GDM1 (cell line): ENCODE data around the gene SLC46A2.
A peak's percentile ranks its signal among the peaks of the same experiment; 100 is the strongest.

Source experiments
- DNase-seq: peaks from one replicate; lab custom pipeline; 2025; lab: John Stamatoyannopoulos, UW

The SLC46A2 gene

GRCh38 chr9:112890106-112891081 lies at the start of gene SLC46A2:
Gene SLC46A2, minus strand, starts transcription at chr9:112890876. Its CDS starts 195 bp downstream, at chr9:112890681.
- DNase-seq: no peak

GRCh38 chr9:112939418-112939817 lies 48.7 kb upstream of the SLC46A2 start:
- DNase-seq: no peak

GRCh38 chr9:112933696-112934095 lies 43.0 kb upstream of the SLC46A2 start:
- no peak for DNase-seq

GRCh38 chr9:112925058-112925641 lies 34.5 kb upstream of the SLC46A2 start:
- DNase-seq: no peak

- peak; percentile 38 for DNase-seq
Observed at GRCh38 chr9:112921549-112921948, 30.9 kb upstream of the SLC46A2 start.

- DNase-seq: no peak
Observed at GRCh38 chr9:112917987-112918362, 27.3 kb upstream of the SLC46A2 start.

- DNase-seq: no peak
Observed at GRCh38 chr9:112917047-112917986, 26.6 kb upstream of the SLC46A2 start.

- DNase-seq: no peak
Observed at GRCh38 chr9:112914524-112914923, 23.8 kb upstream of the SLC46A2 start.

- no peak for DNase-seq
Observed at GRCh38 chr9:112913326-112913725, 22.6 kb upstream of the SLC46A2 start.

GRCh38 chr9:112912636-112913035 lies 22.0 kb upstream of the SLC46A2 start:
- no peak for DNase-seq

GRCh38 chr9:112911736-112912135 lies 21.1 kb upstream of the SLC46A2 start:
- no peak for DNase-seq

GRCh38 chr9:112905084-112905483 lies 14.4 kb upstream of the SLC46A2 start:
- DNase-seq: no peak

GRCh38 chr9:112900901-112901300 lies 10.2 kb upstream of the SLC46A2 start:
- no peak for DNase-seq

- no peak for DNase-seq
Observed at GRCh38 chr9:112900488-112900887, 9.8 kb upstream of the SLC46A2 start.

- DNase-seq: no peak
Observed at GRCh38 chr9:112898872-112899311, 8.2 kb upstream of the SLC46A2 start.

- no peak for DNase-seq
Observed at GRCh38 chr9:112896131-112896530, 5.5 kb upstream of the SLC46A2 start.

- DNase-seq: no peak
Observed at GRCh38 chr9:112894699-112895098, 4.0 kb upstream of the SLC46A2 start.

- DNase-seq: no peak
Observed at GRCh38 chr9:112894041-112894440, 3.4 kb upstream of the SLC46A2 start.

- no peak for DNase-seq
Observed at GRCh38 chr9:112892981-112893380, 2.3 kb upstream of the SLC46A2 start.

- DNase-seq: no peak
Observed at GRCh38 chr9:112891521-112891920, 845 bp upstream of the SLC46A2 start.

GRCh38 chr9:112887381-112887780 lies 3.3 kb downstream of the SLC46A2 start:
- peak; percentile 47 for DNase-seq

- DNase-seq: no peak
Observed at GRCh38 chr9:112886351-112886750, 4.3 kb downstream of the SLC46A2 start.
